HepG2 (cell line): ENCODE results near the gene RASA3. TPM values are rescaled to one million over a fixed set of nuclear protein-coding genes. Genes with fewer than 3 reads are reported as not detected.

ENCODE experiments used
- ATAC-seq: fragments of 200-7000 bp; cut with Tn5 transposase; 3 replicates; pipeline ENCODE4 v1.9.1; 2020; ENCODE audit warnings: mild to moderate bottlenecking, moderate library complexity
- BruUV-seq: library from RNA; stranded (reverse); fragments of 400-500 nt; replicated peaks from 2 replicates; lab custom pipeline; 2021; lab: Mats Ljungman, UMichigan
- CTCF ChIA-PET: fragments of 300-600 bp; formaldehyde crosslinking; extraction: SDS; loops from one replicate; lab custom pipeline; 2021; ENCODE audit warnings: low total read pairs, inconsistent platforms, low intra/inter-chr PET ratio; lab: Yijun Ruan, JAX
- POLR2A ChIA-PET: fragments of 350-600 bp; sonication (Branson Sonifier 250); formaldehyde crosslinking; loops from one replicate; lab custom pipeline; 2020; ENCODE audit warnings: antibody characterized with exemption, inconsistent platforms; lab: Yijun Ruan, JAX
- DNase-seq: peaks from one replicate; pipeline ENCODE4 v3.0.0-alpha.2; 2015; ENCODE audit warnings: low spot score
- FAIRE-seq: peaks from 3 replicates; lab custom pipeline; 2011; peaks lifted over from hg19 to GRCh38; lab: Jason Lieb, UNC
- H2AFZ ChIP-seq: one replicate; pipeline ENCODE4 v1.6.1; 2011; ENCODE audit warnings: low read length, inconsistent platforms
- H3K27ac ChIP-seq: fragments of 300-600 bp; 3 replicates; pipeline ENCODE4 v1.8.0; 2011; ENCODE audit warnings: mixed run types, mild to moderate bottlenecking, mixed read lengths, low read length, inconsistent platforms; ENCODE audit not compliant: insufficient read depth; ENCODE audit errors: extremely low read length
- H3K27me3 ChIP-seq, 2 experiments: fragments of 200-600 bp in 1 of 2; 2 replicates in 1 of 2; 3 replicates in 1 of 2; pipeline versions ENCODE4 v1.6.0 to v1.8.0; 2011; ENCODE audit warnings: low read length in 2 of 2, mild to moderate bottlenecking in 2 of 2, moderate library complexity in 2 of 2, inconsistent platforms in 1 of 2; ENCODE audit not compliant: insufficient read depth in 2 of 2, control insufficient read depth in 1 of 2
- H3K36me3 ChIP-seq, 2 experiments: fragments of 200-600 bp in 1 of 2; replicated peaks in 1 of 2; 2 replicates in 1 of 2; 3 replicates in 1 of 2; pipeline versions ENCODE4 v1.5.1 to v1.8.0; 2011; ENCODE audit warnings: low read length in 2 of 2, inconsistent platforms in 1 of 2; ENCODE audit not compliant: insufficient read depth in 2 of 2, control insufficient read depth in 1 of 2
- H3K4me1 ChIP-seq: 2 replicates; pipeline ENCODE4 v1.5.1; 2012; ENCODE audit warnings: low read length, inconsistent platforms; ENCODE audit not compliant: insufficient read depth
- H3K4me2 ChIP-seq: 2 replicates; pipeline ENCODE4 v1.6.0; 2011; ENCODE audit warnings: low read depth, low read length, inconsistent platforms
- H3K4me3 ChIP-seq, 3 experiments: fragments of 200-600 bp in 1 of 3; sonication (generic), shearing (Covaris generic) in 1 of 3; replicated peaks in 1 of 3; 2 replicates each; pipeline ENCODE4 v1.5.1; 2011 to 2016; ENCODE audit warnings: low read length in 3 of 3, inconsistent platforms in 2 of 3, low read depth in 2 of 3, mild to moderate bottlenecking in 2 of 3, control low read depth in 1 of 3, mixed read lengths in 1 of 3; ENCODE audit not compliant: insufficient read depth in 1 of 3
- H3K79me2 ChIP-seq: one replicate; pipeline ENCODE4 v1.6.1; 2011; ENCODE audit warnings: low read length, inconsistent platforms; ENCODE audit not compliant: insufficient read depth
- H3K9ac ChIP-seq: 2 replicates; pipeline ENCODE4 v1.6.0; 2011; ENCODE audit warnings: mild to moderate bottlenecking, low read depth, low read length, inconsistent platforms; ENCODE audit not compliant: insufficient read depth
- H3K9me3 ChIP-seq: 2 replicates; pipeline ENCODE4 v1.5.1; 2012; ENCODE audit warnings: mild to moderate bottlenecking, low read length
- H4K20me1 ChIP-seq: 2 replicates; pipeline ENCODE4 v1.6.0; 2011; ENCODE audit warnings: inconsistent platforms, mild to moderate bottlenecking, low read length, moderate library complexity; ENCODE audit not compliant: insufficient read depth
- JUN ChIP-seq: sonication (generic); formaldehyde crosslinking; IDR thresholded peaks from 2 replicates; pipeline ENCODE4 v1.4.0; 2020; ENCODE audit warnings: mild to moderate bottlenecking, missing genetic modification reagents
- KDM5B ChIP-seq: sonication (generic); formaldehyde crosslinking; IDR thresholded peaks from 2 replicates; pipeline ENCODE4 v1.4.0; 2020; ENCODE audit warnings: missing genetic modification reagents, mild to moderate bottlenecking, borderline replicate concordance
- KLF12 ChIP-seq: sonication (generic); formaldehyde crosslinking; IDR thresholded peaks from 2 replicates; pipeline ENCODE4 v1.4.0; 2020; ENCODE audit warnings: missing genetic modification reagents, borderline replicate concordance
- SIN3B ChIP-seq: fragments of 150-350 bp; IDR thresholded peaks from 2 replicates; pipeline ENCODE4 v1.6.1; 2014; ENCODE audit warnings: low read length
- WGBS: methylation state at CpG from one replicate; pipeline ENCODE4 v1.1.6; 2017; ENCODE audit warnings: low lambda C conversion rate; 5-methylcytosine and 5-hydroxymethylcytosine counted together
- in situ Hi-C: cut with HindIII; loops from 2 replicates; pipeline ENCODE4 v1.10.0; 2017; ENCODE audit warnings: low pct_unique_long_range_greater_than_20kb; ENCODE audit not compliant: extremely low pct_ligation_motif_present
- intact Hi-C: fragments of 100-400 bp; cut with micrococcal nuclease; formaldehyde crosslinking; loops from one replicate; pipeline ENCODE4 v1.10.0; 2022; ENCODE audit not compliant: unreplicated experiment
- polyA plus RNA-seq, 8 experiments: library from polyadenylated mRNA; depleted of rRNA in 3 of 8; stranded (reverse) in 7 of 8; unstranded in 1 of 8; fragments of >200 nt; fragmentation: Illumina TruSeq in 4 of 8; extraction: Trizol in 4 of 8; gene quantifications; 2 replicates each; pipeline versions ENCODE4 v1.2.1 to v1.2.3, GENCODE V29; 2011 to 2016; ENCODE audit warnings: low read depth in 4 of 8, missing spikeins in 1 of 8, mixed read lengths in 1 of 8; ENCODE audit not compliant: insufficient read depth in 1 of 8
- total RNA-seq, 5 experiments: library from RNA; depleted of rRNA; stranded (reverse); fragments of >200 nt; fragmentation: Illumina TruSeq; extraction: Trizol; gene quantifications; 2 replicates each; pipeline ENCODE4 v1.2.3, GENCODE V29; 2016; ENCODE audit warnings: low read depth in 1 of 5
- TF ChIP-seq, protein P1 (sequence below): sonication (generic); formaldehyde crosslinking; IDR thresholded peaks from 2 replicates; pipeline ENCODE4; 2020; ENCODE audit warnings: missing genetic modification reagents, mild to moderate bottlenecking, borderline replicate concordance
- TF ChIP-seq, protein P2 (sequence below): sonication (generic); formaldehyde crosslinking; IDR thresholded peaks from 2 replicates; pipeline ENCODE4 v1.4.0; 2020; ENCODE audit warnings: mild to moderate bottlenecking, missing genetic modification reagents
- TF ChIP-seq, protein P3 (sequence below): IDR thresholded peaks from 2 replicates; pipeline ENCODE4 v1.6.1; 2016; ENCODE audit warnings: low read depth, control low read depth
- TF ChIP-seq, protein P4 (sequence below): sonication (generic); formaldehyde crosslinking; IDR thresholded peaks from 2 replicates; pipeline ENCODE4 v1.8.0; 2022; ENCODE audit warnings: missing genetic modification reagents, low read depth, mild to moderate bottlenecking, borderline replicate concordance
- TF ChIP-seq, protein P5 (sequence below): sonication (generic); formaldehyde crosslinking; IDR thresholded peaks from 2 replicates; pipeline ENCODE4 v1.4.0; 2020; ENCODE audit warnings: missing genetic modification reagents

The RASA3 gene
- total and polyA plus RNA-seq, 2 of the 13 experiments (the other 11 are each of a cell fraction or from before 2014, with no cell fraction given): 0.05 TPM; not detected in 1

DNA sequence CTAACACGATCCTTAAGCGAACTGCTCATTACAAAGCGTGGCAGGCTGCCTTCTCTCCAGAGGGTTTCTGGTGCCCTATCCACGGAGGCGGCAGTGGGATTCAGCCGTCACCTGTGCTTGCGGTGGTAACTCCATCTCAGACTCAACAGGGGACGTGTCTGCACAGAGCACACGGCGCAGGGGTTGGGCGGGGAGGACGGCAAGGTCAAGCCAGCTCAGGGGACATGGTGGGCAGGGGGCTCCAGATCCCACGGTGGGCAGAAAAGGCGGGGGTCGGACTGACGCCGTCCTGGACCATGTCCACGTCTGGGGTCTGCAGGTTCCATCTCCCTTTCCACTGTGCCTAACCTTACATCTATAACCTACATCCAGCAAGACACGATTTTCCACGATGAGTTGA, 70.7 kb downstream of the RASA3 start (continued):
- TF ChIP-seq, protein P1, sequence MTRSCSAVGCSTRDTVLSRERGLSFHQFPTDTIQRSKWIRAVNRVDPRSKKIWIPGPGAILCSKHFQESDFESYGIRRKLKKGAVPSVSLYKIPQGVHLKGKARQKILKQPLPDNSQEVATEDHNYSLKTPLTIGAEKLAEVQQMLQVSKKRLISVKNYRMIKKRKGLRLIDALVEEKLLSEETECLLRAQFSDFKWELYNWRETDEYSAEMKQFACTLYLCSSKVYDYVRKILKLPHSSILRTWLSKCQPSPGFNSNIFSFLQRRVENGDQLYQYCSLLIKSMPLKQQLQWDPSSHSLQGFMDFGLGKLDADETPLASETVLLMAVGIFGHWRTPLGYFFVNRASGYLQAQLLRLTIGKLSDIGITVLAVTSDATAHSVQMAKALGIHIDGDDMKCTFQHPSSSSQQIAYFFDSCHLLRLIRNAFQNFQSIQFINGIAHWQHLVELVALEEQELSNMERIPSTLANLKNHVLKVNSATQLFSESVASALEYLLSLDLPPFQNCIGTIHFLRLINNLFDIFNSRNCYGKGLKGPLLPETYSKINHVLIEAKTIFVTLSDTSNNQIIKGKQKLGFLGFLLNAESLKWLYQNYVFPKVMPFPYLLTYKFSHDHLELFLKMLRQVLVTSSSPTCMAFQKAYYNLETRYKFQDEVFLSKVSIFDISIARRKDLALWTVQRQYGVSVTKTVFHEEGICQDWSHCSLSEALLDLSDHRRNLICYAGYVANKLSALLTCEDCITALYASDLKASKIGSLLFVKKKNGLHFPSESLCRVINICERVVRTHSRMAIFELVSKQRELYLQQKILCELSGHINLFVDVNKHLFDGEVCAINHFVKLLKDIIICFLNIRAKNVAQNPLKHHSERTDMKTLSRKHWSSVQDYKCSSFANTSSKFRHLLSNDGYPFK: no peak
- no peak for TF ChIP-seq JUN (CRISPR knock-in tag)
- TF ChIP-seq, protein P2, sequence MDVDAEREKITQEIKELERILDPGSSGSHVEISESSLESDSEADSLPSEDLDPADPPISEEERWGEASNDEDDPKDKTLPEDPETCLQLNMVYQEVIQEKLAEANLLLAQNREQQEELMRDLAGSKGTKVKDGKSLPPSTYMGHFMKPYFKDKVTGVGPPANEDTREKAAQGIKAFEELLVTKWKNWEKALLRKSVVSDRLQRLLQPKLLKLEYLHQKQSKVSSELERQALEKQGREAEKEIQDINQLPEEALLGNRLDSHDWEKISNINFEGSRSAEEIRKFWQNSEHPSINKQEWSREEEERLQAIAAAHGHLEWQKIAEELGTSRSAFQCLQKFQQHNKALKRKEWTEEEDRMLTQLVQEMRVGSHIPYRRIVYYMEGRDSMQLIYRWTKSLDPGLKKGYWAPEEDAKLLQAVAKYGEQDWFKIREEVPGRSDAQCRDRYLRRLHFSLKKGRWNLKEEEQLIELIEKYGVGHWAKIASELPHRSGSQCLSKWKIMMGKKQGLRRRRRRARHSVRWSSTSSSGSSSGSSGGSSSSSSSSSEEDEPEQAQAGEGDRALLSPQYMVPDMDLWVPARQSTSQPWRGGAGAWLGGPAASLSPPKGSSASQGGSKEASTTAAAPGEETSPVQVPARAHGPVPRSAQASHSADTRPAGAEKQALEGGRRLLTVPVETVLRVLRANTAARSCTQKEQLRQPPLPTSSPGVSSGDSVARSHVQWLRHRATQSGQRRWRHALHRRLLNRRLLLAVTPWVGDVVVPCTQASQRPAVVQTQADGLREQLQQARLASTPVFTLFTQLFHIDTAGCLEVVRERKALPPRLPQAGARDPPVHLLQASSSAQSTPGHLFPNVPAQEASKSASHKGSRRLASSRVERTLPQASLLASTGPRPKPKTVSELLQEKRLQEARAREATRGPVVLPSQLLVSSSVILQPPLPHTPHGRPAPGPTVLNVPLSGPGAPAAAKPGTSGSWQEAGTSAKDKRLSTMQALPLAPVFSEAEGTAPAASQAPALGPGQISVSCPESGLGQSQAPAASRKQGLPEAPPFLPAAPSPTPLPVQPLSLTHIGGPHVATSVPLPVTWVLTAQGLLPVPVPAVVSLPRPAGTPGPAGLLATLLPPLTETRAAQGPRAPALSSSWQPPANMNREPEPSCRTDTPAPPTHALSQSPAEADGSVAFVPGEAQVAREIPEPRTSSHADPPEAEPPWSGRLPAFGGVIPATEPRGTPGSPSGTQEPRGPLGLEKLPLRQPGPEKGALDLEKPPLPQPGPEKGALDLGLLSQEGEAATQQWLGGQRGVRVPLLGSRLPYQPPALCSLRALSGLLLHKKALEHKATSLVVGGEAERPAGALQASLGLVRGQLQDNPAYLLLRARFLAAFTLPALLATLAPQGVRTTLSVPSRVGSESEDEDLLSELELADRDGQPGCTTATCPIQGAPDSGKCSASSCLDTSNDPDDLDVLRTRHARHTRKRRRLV: no peak

DNA sequence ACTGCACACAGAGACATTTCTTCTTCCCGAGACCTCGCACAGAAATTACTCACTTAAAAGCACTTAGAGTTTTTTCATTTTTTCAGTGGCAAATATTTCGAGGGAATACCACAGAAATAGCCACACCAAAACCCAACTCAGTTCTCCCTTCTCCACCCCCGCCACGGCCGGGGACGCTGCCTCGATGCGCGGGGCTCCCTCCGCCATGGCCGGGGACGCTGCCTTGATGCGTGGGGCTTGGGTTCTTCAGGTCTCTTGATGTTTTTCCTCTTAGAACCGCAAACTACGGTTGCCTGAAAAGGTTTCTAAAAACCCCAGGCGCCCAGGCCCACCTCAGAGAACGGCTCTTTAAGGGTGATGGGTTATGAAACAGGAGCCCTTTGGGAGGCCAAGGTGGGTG, 71.4 kb downstream of the RASA3 start:
- no peaks in the 10 kb centered on the region for H4K20me1 ChIP-seq
- TF ChIP-seq, protein P3, sequence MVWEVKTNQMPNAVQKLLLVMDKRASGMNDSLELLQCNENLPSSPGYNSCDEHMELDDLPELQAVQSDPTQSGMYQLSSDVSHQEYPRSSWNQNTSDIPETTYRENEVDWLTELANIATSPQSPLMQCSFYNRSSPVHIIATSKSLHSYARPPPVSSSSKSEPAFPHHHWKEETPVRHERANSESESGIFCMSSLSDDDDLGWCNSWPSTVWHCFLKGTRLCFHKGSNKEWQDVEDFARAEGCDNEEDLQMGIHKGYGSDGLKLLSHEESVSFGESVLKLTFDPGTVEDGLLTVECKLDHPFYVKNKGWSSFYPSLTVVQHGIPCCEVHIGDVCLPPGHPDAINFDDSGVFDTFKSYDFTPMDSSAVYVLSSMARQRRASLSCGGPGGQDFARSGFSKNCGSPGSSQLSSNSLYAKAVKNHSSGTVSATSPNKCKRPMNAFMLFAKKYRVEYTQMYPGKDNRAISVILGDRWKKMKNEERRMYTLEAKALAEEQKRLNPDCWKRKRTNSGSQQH (CRISPR knock-in tag): no peak
- TF ChIP-seq SIN3B (no peak), KLF12 (CRISPR knock-in tag) (no peak), KDM5B (CRISPR knock-in tag) (no peak)
- TF ChIP-seq, protein P4, sequence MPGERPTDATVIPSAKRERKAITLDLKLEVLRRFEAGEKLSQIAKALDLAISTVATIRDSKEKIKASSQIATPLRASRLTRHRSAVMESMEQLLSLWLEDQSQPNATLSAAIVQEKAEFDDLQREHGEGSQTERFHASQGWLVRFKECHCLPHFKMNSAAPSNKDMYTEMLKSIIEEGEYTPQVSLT (CRISPR knock-in tag): no peak
- TF ChIP-seq, protein P5, sequence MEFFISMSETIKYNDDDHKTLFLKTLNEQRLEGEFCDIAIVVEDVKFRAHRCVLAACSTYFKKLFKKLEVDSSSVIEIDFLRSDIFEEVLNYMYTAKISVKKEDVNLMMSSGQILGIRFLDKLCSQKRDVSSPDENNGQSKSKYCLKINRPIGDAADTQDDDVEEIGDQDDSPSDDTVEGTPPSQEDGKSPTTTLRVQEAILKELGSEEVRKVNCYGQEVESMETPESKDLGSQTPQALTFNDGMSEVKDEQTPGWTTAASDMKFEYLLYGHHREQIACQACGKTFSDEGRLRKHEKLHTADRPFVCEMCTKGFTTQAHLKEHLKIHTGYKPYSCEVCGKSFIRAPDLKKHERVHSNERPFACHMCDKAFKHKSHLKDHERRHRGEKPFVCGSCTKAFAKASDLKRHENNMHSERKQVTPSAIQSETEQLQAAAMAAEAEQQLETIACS (CRISPR knock-in tag): no peak
- H2AFZ ChIP-seq: no peak overlapping the region
- no peaks in the 10 kb centered on the region for H3K9me3 ChIP-seq
- in situ Hi-C loops: no loop called here
- POLR2A ChIA-PET: no interaction called here
- peaks cover 18% of the 10 kb centered on the region for H3K4me1 ChIP-seq
- no peaks in the 10 kb centered on the region for H3K79me2 ChIP-seq
- FAIRE-seq (no peak), ATAC-seq (no peak), DNase-seq (no peak)
- peaks cover 13 to 53% of the 10 kb centered on the region in 2 experiments for H3K27me3 ChIP-seq
- no peak overlapping the region for H3K9ac ChIP-seq
- H3K4me3 ChIP-seq: no peak overlapping the region
- WGBS: 64% methylated on average over 18 of the region's 18 CpGs
- H3K27ac ChIP-seq: no peak overlapping the region
- no TSS peak for BruUV-seq
- CTCF ChIA-PET: no interaction called here
- no peak overlapping the region for H3K4me2 ChIP-seq
- intact Hi-C loops: no loop called here
- no peaks in the 10 kb centered on the region for H3K36me3 ChIP-seq
